ENCODE data around the gene MICAL1.

The MICAL1 gene

GRCh38 chr6:109455437-109456110 is at the start of gene MICAL1:
Gene MICAL1 (minus strand): TSS chr6:109455772. CDS start chr6:109454196, 1,576 bp downstream.
- DNase-seq = peak; percentile 26

GRCh38 chr6:109503327-109504224 is 48.0 kb upstream of the MICAL1 start:
- DNase-seq = no peak

GRCh38 chr6:109498936-109499335 is 43.4 kb upstream of the MICAL1 start:
- no peak for DNase-seq

GRCh38 chr6:109498052-109498451 is 42.5 kb upstream of the MICAL1 start:
- no peak for DNase-seq

- no peak for DNase-seq
Observed at GRCh38 chr6:109496036-109496772, 40.6 kb upstream of the MICAL1 start.

GRCh38 chr6:109493865-109494264 is 38.3 kb upstream of the MICAL1 start:
- no peak for DNase-seq

- DNase-seq = no peak
Observed at GRCh38 chr6:109491207-109491938, 35.8 kb upstream of the MICAL1 start.

- no peak for DNase-seq
Observed at GRCh38 chr6:109490713-109491112, 35.1 kb upstream of the MICAL1 start.

- no peak for DNase-seq
Observed at GRCh38 chr6:109488001-109488400, 32.4 kb upstream of the MICAL1 start.

- DNase-seq = no peak
Observed at GRCh38 chr6:109486068-109486467, 30.5 kb upstream of the MICAL1 start.

GRCh38 chr6:109485266-109485935 is 29.8 kb upstream of the MICAL1 start:
- DNase-seq = no peak

- no peak for DNase-seq
Observed at GRCh38 chr6:109484122-109484521, 28.6 kb upstream of the MICAL1 start.

- no peak for DNase-seq
Observed at GRCh38 chr6:109483735-109484057, 28.1 kb upstream of the MICAL1 start.

GRCh38 chr6:109482905-109483734 is 27.5 kb upstream of the MICAL1 start, which contains the start of gene ZBTB24:
Gene ZBTB24 (minus strand): TSS chr6:109483219. CDS start chr6:109482026, 1,193 bp downstream.
- DNase-seq = peak; percentile 58

- no peak for DNase-seq
Observed at GRCh38 chr6:109480993-109481480, 25.5 kb upstream of the MICAL1 start.

- DNase-seq = no peak
Observed at GRCh38 chr6:109478841-109479624, 23.5 kb upstream of the MICAL1 start.

GRCh38 chr6:109478222-109478805 is 22.7 kb upstream of the MICAL1 start:
- no peak for DNase-seq

GRCh38 chr6:109477725-109478124 is 22.2 kb upstream of the MICAL1 start:
- no peak for DNase-seq

- DNase-seq = no peak
Observed at GRCh38 chr6:109477184-109477583, 21.6 kb upstream of the MICAL1 start.

GRCh38 chr6:109475625-109476024 is 20.1 kb upstream of the MICAL1 start:
- DNase-seq = no peak
